ENCODE data around the gene RGS19. TPM values are rescaled to one million over a fixed set of nuclear protein-coding genes. Genes with fewer than 3 reads are reported as not detected.

Gene RGS19
- polyA plus RNA-seq, 3 donors from 2014 or later, result 124 to 171 (median 132) TPM

GRCh38 chr20:64103871-64104666 is 24.8 kb upstream of the RGS19 start:
- H3K27me3 Mint-ChIP-seq (ENCODE audit: low read depth in 3 of 3), result peaks cover 4 to 15% (median 9%) of the 10 kb centered on the region in 3 donors
- H3K4me3 Mint-ChIP-seq, result no peak overlapping the region
- peaks cover 6 to 10% of the 10 kb centered on the region in 2 donors for H3K4me1 Mint-ChIP-seq
- no peaks in the 10 kb centered on the region for H3K9me3 Mint-ChIP-seq
- H3K36me3 Mint-ChIP-seq, result no peaks in the 10 kb centered on the region
- DNase-seq, result no peak
- H3K27ac Mint-ChIP-seq, result no peak overlapping the region

- no peak for DNase-seq
- peaks cover 4 to 5% of the 10 kb centered on the region in 2 donors for H3K4me1 Mint-ChIP-seq
These were observed 23.5 kb upstream of the RGS19 start for GRCh38 chr20:64102647-64103354.

GRCh38 chr20:64101731-64102621 is 22.7 kb upstream of the RGS19 start:
- Mint-ChIP-seq H3K4me3 (peak overlapping the region in 4 of 5 donors; percentile 5 to 67 (median 46)), H3K27ac (no peak overlapping the region), H3K36me3 (peaks cover 0 to under 1% (median 0%) of the 10 kb centered on the region in 3 donors), H3K9me3 (no peaks in the 10 kb centered on the region), H3K27me3 (ENCODE audit: low read depth in 3 of 3) (peaks cover 4 to 13% (median 13%) of the 10 kb centered on the region in 3 donors), H3K4me1 (peaks cover 4 to 5% of the 10 kb centered on the region in 2 donors)
- peak; percentile 53 to 62 (median 57) for DNase-seq

More at GRCh38 chr20:64102647-64103354, 23.5 kb upstream of the RGS19 start:
- H3K4me3 Mint-ChIP-seq, result peak overlapping the region in 1 of 5 donors; percentile 39
- H3K36me3 Mint-ChIP-seq, result no peaks in the 10 kb centered on the region
- H3K9me3 Mint-ChIP-seq, result no peaks in the 10 kb centered on the region
- H3K27ac Mint-ChIP-seq, result no peak overlapping the region
- H3K27me3 Mint-ChIP-seq (ENCODE audit: low read depth in 3 of 3), result peaks cover 4 to 13% (median 13%) of the 10 kb centered on the region in 3 donors

GRCh38 chr20:64100946-64101688 is 21.8 kb upstream of the RGS19 start:
- peak overlapping the region in 4 of 5 donors; percentile 5 to 67 (median 46) for H3K4me3 Mint-ChIP-seq
- no peak overlapping the region for H3K27ac Mint-ChIP-seq
- H3K9me3 Mint-ChIP-seq, result no peaks in the 10 kb centered on the region
- no peak for DNase-seq
- H3K4me1 Mint-ChIP-seq, result peaks cover 4 to 5% of the 10 kb centered on the region in 2 donors
- peaks cover 4 to 13% (median 13%) of the 10 kb centered on the region in 3 donors for H3K27me3 Mint-ChIP-seq (ENCODE audit: low read depth in 3 of 3)
- peaks cover 0 to 4% (median 0%) of the 10 kb centered on the region in 3 donors for H3K36me3 Mint-ChIP-seq

GRCh38 chr20:64100566-64100888 is 21.2 kb upstream of the RGS19 start:
- Mint-ChIP-seq H3K36me3 (peaks cover 0 to 4% (median 0%) of the 10 kb centered on the region in 3 donors), H3K9me3 (no peaks in the 10 kb centered on the region), H3K27ac (no peak overlapping the region), H3K4me3 (no peak overlapping the region), H3K27me3 (ENCODE audit: low read depth in 3 of 3) (peaks cover 4 to 13% (median 11%) of the 10 kb centered on the region in 3 donors), H3K4me1 (peaks cover 4 to 5% of the 10 kb centered on the region in 2 donors)
- no peak for DNase-seq

GRCh38 chr20:64099880-64100565 is 20.7 kb upstream of the RGS19 start:
- H3K4me3 Mint-ChIP-seq, result no peak overlapping the region
- DNase-seq, result no peak

GRCh38 chr20:64099086-64099786 is 19.9 kb upstream of the RGS19 start:
- H3K27ac Mint-ChIP-seq, result no peak overlapping the region
- H3K4me3 Mint-ChIP-seq, result no peak overlapping the region
- no peak for DNase-seq
- H3K4me1 Mint-ChIP-seq, result peaks cover 4 to 5% of the 10 kb centered on the region in 2 donors
- no peaks in the 10 kb centered on the region for H3K9me3 Mint-ChIP-seq
- peaks cover 4 to 13% (median 11%) of the 10 kb centered on the region in 3 donors for H3K27me3 Mint-ChIP-seq (ENCODE audit: low read depth in 3 of 3)
- peaks cover 0 to 4% (median 0%) of the 10 kb centered on the region in 3 donors for H3K36me3 Mint-ChIP-seq

More at GRCh38 chr20:64099880-64100565, 20.7 kb upstream of the RGS19 start:
- Mint-ChIP-seq H3K27ac (no peak overlapping the region), H3K36me3 (peaks cover 0 to 4% (median 0%) of the 10 kb centered on the region in 3 donors), H3K27me3 (ENCODE audit: low read depth in 3 of 3) (peaks cover 4 to 13% (median 11%) of the 10 kb centered on the region in 3 donors), H3K4me1 (peaks cover 4 to 5% of the 10 kb centered on the region in 2 donors), H3K9me3 (no peaks in the 10 kb centered on the region)

- H3K9me3 Mint-ChIP-seq, result no peaks in the 10 kb centered on the region
- peaks cover 0 to 4% (median 0%) of the 10 kb centered on the region in 3 donors for H3K36me3 Mint-ChIP-seq
- peaks cover 4 to 5% of the 10 kb centered on the region in 2 donors for H3K4me1 Mint-ChIP-seq
- DNase-seq, result no peak
- H3K4me3 Mint-ChIP-seq, result no peak overlapping the region
- peaks cover 2 to 12% (median 11%) of the 10 kb centered on the region in 3 donors for H3K27me3 Mint-ChIP-seq (ENCODE audit: low read depth in 3 of 3)
- no peak overlapping the region for H3K27ac Mint-ChIP-seq
These were observed 19.2 kb upstream of the RGS19 start for GRCh38 chr20:64098471-64099013.

- H3K36me3 Mint-ChIP-seq, result peaks cover 0 to 4% (median 0%) of the 10 kb centered on the region in 3 donors
- DNase-seq, result no peak
- H3K27me3 Mint-ChIP-seq (ENCODE audit: low read depth in 3 of 3), result peaks cover 0 to 9% (median 6%) of the 10 kb centered on the region in 3 donors
- H3K9me3 Mint-ChIP-seq, result no peaks in the 10 kb centered on the region
- peaks cover 2 to 4% of the 10 kb centered on the region in 2 donors for H3K4me1 Mint-ChIP-seq
- peak overlapping the region in 2 of 6 donors; percentile 0 for H3K27ac Mint-ChIP-seq
- no peak overlapping the region for H3K4me3 Mint-ChIP-seq
These were observed 17.2 kb upstream of the RGS19 start for GRCh38 chr20:64096535-64096934.

- Mint-ChIP-seq H3K27ac (no peak overlapping the region), H3K9me3 (no peaks in the 10 kb centered on the region)
These were observed 16.6 kb upstream of the RGS19 start for GRCh38 chr20:64095927-64096326.

GRCh38 chr20:64095455-64095854 is 16.1 kb upstream of the RGS19 start:
- H3K4me1 Mint-ChIP-seq, result no peaks in the 10 kb centered on the region
- no peak for DNase-seq
- H3K9me3 Mint-ChIP-seq, result no peaks in the 10 kb centered on the region
- H3K36me3 Mint-ChIP-seq, result peaks cover 0 to 4% (median 0%) of the 10 kb centered on the region in 3 donors
- H3K27me3 Mint-ChIP-seq (ENCODE audit: low read depth in 3 of 3), result peaks cover 0 to 6% (median 3%) of the 10 kb centered on the region in 3 donors
- H3K4me3 Mint-ChIP-seq, result no peak overlapping the region
- H3K27ac Mint-ChIP-seq, result no peak overlapping the region

More at GRCh38 chr20:64095927-64096326, 16.6 kb upstream of the RGS19 start:
- Mint-ChIP-seq H3K36me3 (peaks cover 0 to 4% (median 0%) of the 10 kb centered on the region in 3 donors), H3K4me3 (no peak overlapping the region), H3K27me3 (ENCODE audit: low read depth in 3 of 3) (peaks cover 0 to 6% (median 4%) of the 10 kb centered on the region in 3 donors), H3K4me1 (peaks cover 0 to under 1% of the 10 kb centered on the region in 2 donors)
- no peak for DNase-seq
